ENCODE data around the gene TSHZ2. TPM values are rescaled to one million over a fixed set of nuclear protein-coding genes. Genes with fewer than 3 reads are reported as not detected.

The TSHZ2 gene
- total RNA-seq, 1 experiment from 2014 or later: 0.07 TPM

DNA sequence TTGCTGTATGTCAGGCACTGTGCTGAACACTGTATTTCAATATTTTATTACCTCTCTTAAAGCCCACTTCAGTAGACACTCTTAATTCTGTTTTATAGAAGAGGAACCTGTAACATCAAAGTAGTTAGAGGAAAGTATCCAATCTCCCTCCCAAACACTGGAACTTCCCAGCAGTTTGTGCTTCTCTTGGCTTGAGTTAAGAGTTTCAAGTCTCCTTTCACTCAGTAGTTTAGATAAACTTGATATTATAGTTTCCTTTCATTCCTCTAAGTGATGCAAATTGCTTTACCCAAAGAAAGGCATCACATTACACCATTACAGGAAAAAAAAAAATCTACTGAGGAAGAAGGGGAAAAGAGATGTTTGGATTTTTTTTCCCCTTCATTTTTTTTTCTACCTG, 164.3 kb downstream of the TSHZ2 start:
- TF ChIP-seq CTCF (conservative IDR thresholded peaks at IDR 0.05): no peak
- no peak overlapping the region for H3K4me3 Mint-ChIP-seq
- Histone ChIP-seq H2BK20ac (ENCODE audit: low read depth, low read length, poor library complexity, severe bottlenecking) (no peak overlapping the region), H2AK5ac (ENCODE audit: insufficient read length, low read length) (no peak overlapping the region), H3K79me2 (ENCODE audit: insufficient read depth, low read length) (no peaks in the 10 kb centered on the region), H3K27ac (ENCODE audit: insufficient read length, low read depth, low read length) (no peak overlapping the region), H2BK5ac (ENCODE audit: insufficient read length, low read length) (no peak overlapping the region), H3K27me3 (ENCODE audit: insufficient read depth, low read length) (no peaks in the 10 kb centered on the region), H3K4me2 (ENCODE audit: insufficient read depth, insufficient read length, low read length) (no peak overlapping the region), H4K8ac (replicated peaks; ENCODE audit: insufficient read length, low read depth, low read length) (no peak overlapping the region), H2BK12ac (ENCODE audit: insufficient read length, low read depth, low read length) (no peak overlapping the region), H3K9me3 (ENCODE audit: control insufficient read depth, low read depth, low read length) (no peaks in the 10 kb centered on the region), H2BK120ac (ENCODE audit: low read depth, low read length, poor library complexity, severe bottlenecking) (no peak overlapping the region), H2BK15ac (ENCODE audit: low read depth, low read length) (no peak overlapping the region), H3K4me1 (ENCODE audit: insufficient read depth, low read length) (0 out of 2 replicates have a peak, but pooled peaks cover 2% of the 10 kb centered on the region), H3K14ac (ENCODE audit: insufficient read depth, low read length) (no peak overlapping the region), H4K5ac (ENCODE audit: insufficient read length, low read depth, low read length) (no peak overlapping the region), H3K23ac (ENCODE audit: insufficient read length, low read depth, low read length) (no peak overlapping the region), H4K91ac (ENCODE audit: insufficient read length, low read depth, low read length) (no peak overlapping the region), H3K23me2 (ENCODE audit: insufficient read length, low read depth, low read length, poor library complexity, severe bottlenecking) (no peaks in the 10 kb centered on the region), H3K4ac (ENCODE audit: low read depth, low read length) (no peak overlapping the region), H3K9ac (ENCODE audit: extremely low read depth, insufficient read length, low read length) (no peak overlapping the region), H4K20me1 (ENCODE audit: control insufficient read depth, insufficient read depth, insufficient read length) (no peaks in the 10 kb centered on the region), H2AFZ (ENCODE audit: low read length) (no peak overlapping the region), H3T11ph (ENCODE audit: low read length) (no peak overlapping the region), H3K79me1 (ENCODE audit: insufficient read depth, low read depth, low read length, poor library complexity, severe bottlenecking) (no peaks in the 10 kb centered on the region), H3K56ac (ENCODE audit: insufficient read length, low read depth, low read length) (no peak overlapping the region), H3K18ac (ENCODE audit: insufficient read length, low read depth, low read length) (no peak overlapping the region)
- no peaks in the 10 kb centered on the region for H3K27me3 Mint-ChIP-seq (ENCODE audit: low read depth)
- H3K36me3 Mint-ChIP-seq (ENCODE audit: insufficient read depth in 1 of 3, low read depth in 3 of 3): no peaks in the 10 kb centered on the region
- no peak overlapping the region for H3K27ac Mint-ChIP-seq
- DNase-seq: no peak
- H3K9me3 Mint-ChIP-seq: no peaks in the 10 kb centered on the region
- H3K4me1 Mint-ChIP-seq: peaks cover 19 to 22% of the 10 kb centered on the region in 2 experiments

All from H9 (cell line).